GM19324 (cell line): Measurements from ENCODE around the gene COL11A2.

ENCODE experiments used
- ATAC-seq: cut with Tn5 transposase; IDR thresholded peaks from one replicate; pipeline ENCODE4 v1.9.1; 2021; ENCODE audit warnings: mild to moderate bottlenecking, moderate library complexity; ENCODE audit not compliant: unreplicated experiment, low FRiP score

Gene COL11A2

DNA sequence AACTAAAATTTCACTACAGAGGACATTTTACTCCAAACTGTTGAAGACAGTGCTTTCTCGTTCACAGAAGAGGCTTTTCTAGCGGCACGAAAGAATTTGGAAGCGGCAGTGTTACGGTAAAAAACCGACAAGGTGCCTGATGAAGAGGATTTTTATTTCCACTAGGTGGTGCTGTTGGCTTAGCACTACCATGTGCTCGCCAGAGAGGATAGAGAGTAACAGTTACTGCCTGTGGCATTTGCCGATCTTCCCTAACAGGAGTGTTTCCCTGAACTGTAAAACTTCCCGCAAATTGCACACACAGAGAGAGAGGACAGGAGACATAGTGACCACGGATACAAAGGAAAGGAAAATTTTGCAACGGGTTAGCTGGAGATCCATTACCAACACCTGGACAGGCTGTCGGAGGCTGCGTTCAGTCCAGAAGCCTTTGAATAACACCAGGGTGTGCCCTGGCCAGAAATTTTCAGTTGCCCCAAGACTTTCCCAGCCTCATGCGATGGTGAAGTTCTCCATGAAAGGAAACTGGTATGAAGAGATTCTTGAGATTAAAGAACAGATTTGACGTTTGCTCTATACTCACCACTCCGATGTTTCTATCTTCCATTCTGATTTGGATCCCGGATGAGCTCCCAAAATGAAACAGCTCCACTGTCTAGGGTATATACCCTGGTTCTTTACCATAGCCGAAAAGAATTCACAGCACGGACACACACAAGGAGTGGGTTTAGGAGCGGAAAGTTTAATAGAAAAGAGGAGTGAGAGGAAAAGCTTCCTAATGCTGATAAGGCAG lies 68.3 kb downstream of the COL11A2 start:
- no peak for ATAC-seq

GRCh38 chr6:33123181-33123580 lies 69.1 kb downstream of the COL11A2 start:
- no peak for ATAC-seq

- ATAC-seq, result no peak
Measured at GRCh38 chr6:33120001-33120400, 72.3 kb downstream of the COL11A2 start.

- ATAC-seq, result no peak
Measured at GRCh38 chr6:33118525-33119123, 73.6 kb downstream of the COL11A2 start.

DNA sequence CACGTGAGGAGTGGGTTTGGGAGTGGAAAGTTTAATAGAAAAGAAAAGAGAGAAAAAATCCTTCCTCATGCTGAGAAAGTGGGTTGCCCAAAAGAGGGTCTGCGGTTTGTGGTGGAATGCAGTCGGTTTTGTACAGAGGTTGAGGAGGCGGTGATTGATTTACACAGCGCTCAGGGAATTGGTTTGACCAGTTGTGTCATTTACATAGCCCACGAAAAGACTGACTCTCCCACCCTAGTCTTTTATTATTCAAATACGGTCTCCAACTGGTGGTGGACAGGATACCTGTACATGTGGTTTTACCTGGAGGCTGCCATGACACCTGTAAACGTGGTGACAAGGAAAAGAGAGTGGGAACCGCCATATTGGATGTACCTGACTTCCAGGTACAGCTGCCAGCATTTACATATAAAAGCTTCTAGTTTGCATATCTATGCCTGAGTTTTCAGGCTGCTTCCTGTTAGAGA lies 74.4 kb downstream of the COL11A2 start:
- no peak for ATAC-seq

DNA sequence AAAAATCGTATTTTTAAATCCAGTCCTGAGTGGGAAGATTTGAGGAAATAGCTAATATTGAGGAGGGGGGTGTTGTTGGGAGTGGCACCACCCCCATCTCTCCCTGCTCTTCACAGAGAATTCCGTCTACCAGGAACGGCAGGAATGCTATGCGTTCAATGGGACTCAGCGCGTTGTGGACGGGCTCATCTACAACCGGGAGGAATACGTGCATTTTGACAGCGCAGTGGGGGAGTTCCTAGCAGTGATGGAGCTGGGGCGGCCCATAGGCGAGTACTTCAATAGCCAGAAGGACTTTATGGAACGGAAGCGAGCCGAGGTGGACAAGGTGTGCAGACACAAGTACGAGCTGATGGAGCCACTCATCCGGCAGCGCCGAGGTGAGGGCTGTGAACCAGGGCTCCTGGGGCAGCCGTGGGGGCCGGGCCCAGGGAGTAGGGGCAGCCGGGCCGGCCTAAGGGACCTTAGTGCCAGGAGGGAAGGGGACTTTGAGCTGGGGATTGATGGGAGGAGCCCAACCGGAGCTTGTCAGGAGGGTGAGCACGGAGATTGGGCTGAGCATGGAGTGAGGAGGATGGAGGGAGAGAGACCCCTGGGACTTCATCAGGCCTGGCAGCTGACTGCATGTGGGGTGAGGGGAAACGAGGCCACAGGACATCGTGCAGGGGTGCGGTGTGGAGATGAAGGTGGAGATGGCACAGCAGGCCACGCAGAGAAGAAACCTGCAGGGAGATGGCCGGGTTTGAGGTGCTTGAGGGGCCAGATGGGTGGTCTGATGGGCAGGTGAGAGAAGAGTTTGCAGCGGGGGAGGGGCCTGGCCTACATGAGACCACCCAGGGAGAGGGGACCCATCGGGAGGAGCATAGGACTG lies 75.2 kb downstream of the COL11A2 start:
- no peak for ATAC-seq

- no peak for ATAC-seq
Measured at GRCh38 chr6:33116417-33116816, 75.8 kb downstream of the COL11A2 start.

DNA sequence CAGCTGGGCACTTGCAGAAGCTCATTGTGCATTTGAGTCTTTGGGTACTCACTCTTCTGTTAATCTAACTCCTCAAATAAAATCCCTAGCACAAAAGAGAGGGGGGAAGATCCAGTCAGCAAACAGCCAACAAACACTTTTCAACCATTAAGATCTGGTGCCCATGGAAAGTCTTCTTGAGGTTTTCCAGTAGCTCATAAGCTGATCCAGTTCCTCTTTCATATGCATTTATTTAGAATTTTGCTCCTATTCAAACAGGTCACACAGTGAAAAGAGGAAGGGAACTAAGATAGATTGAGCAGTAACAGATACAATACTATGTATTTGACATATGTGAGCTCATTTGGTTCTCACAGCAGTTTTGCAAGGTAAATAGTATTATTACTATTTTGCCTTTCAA lies 77.9 kb downstream of the COL11A2 start:
- ATAC-seq, result no peak

- no peak for ATAC-seq
Measured at GRCh38 chr6:33113755-33114154, 78.5 kb downstream of the COL11A2 start.
